Epidermal melanocyte (primary cell): ENCODE measurements around the gene KRT86.
"Not testable (repeated sequence)": the region's sequence is repeated elsewhere in the genome, so short reads cannot be mapped to it uniquely, and the experiment has no call there.

Experiments
- DNase-seq: peaks from one replicate; pipeline ENCODE4 v3.0.0; 2011; ENCODE audit warnings: low spot score; ENCODE audit not compliant: insufficient read length

The KRT86 gene

GRCh38 chr12:52267699-52268098 is 6.7 kb upstream of the KRT86 start:
- no peak for DNase-seq

- DNase-seq, result no peak
Observed at GRCh38 chr12:52268212-52268611, 6.2 kb upstream of the KRT86 start.

- DNase-seq, result no peak
Observed at GRCh38 chr12:52270541-52271070, 3.8 kb upstream of the KRT86 start.

GRCh38 chr12:52271158-52271557 is 3.3 kb upstream of the KRT86 start:
- no peak for DNase-seq

- DNase-seq, result no peak
Observed at GRCh38 chr12:52275686-52276085, 1.2 kb downstream of the KRT86 start.

GRCh38 chr12:52277486-52278245 is 3.2 kb downstream of the KRT86 start:
- DNase-seq, result no peak

- peak; percentile 74 for DNase-seq
Observed at GRCh38 chr12:52278575-52279421, 4.4 kb downstream of the KRT86 start.

GRCh38 chr12:52279422-52280318 is 5.2 kb downstream of the KRT86 start:
- DNase-seq, result no peak

GRCh38 chr12:52280319-52280795 is 5.9 kb downstream of the KRT86 start:
- DNase-seq, result no peak

GRCh38 chr12:52280796-52281560 is 6.5 kb downstream of the KRT86 start:
- DNase-seq, result peak; percentile 64

GRCh38 chr12:52284562-52285171 is 10.2 kb downstream of the KRT86 start:
- no peak for DNase-seq

- DNase-seq, result no peak
Observed at GRCh38 chr12:52285172-52285745, 10.8 kb downstream of the KRT86 start.

GRCh38 chr12:52285851-52286530 is 11.5 kb downstream of the KRT86 start:
- DNase-seq, result no peak

GRCh38 chr12:52286857-52287785 is 12.7 kb downstream of the KRT86 start:
- not testable (repeated sequence) for DNase-seq

- not testable (repeated sequence) for DNase-seq
Observed at GRCh38 chr12:52287816-52288805, 13.7 kb downstream of the KRT86 start.

GRCh38 chr12:52290483-52291134 is 16.2 kb downstream of the KRT86 start:
- DNase-seq, result not testable (repeated sequence)
